ENCODE data around the gene EIF4E1B. TPM values are rescaled to one million over a fixed set of nuclear protein-coding genes. Genes with fewer than 3 reads are reported as not detected.

EIF4E1B gene
- total and polyA plus RNA-seq, 2 experiments from 2014 or later = 0.17 TPM; not detected in 1

DNA sequence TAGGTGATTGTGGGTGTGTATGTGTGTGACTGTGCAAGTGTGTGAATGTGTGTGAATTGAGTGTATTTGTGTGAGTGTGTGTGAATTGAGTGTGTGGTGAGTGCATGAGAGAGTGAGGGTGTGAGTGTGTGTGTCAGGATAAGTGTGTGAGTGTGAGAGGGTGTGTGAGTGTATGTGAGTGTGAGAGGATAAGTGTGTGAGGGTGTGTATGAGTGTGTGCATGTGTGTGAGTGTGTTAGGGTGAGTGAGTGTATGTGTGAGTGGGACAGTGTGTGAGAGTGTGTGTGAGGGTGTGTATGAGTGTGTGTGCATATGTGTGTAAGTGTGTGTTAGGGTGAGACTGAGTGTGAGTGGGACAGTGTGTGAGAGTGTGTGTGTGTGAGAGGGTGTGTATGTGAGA, 42.2 kb upstream of the EIF4E1B start:
- H3K36me3 Mint-ChIP-seq (ENCODE audit: low read depth) = peaks cover 3% of the 10 kb centered on the region; the same call in 2 of the 3 replicates
- Histone ChIP-seq H3K27ac (ENCODE audit: low read depth) (no peak overlapping the region), H3K4me2 (no peak overlapping the region), H4K20me1 (replicated peaks; ENCODE audit: insufficient read depth) (no peaks in the 10 kb centered on the region), H2AFZ (no peak overlapping the region), H3K27me3 (ENCODE audit: insufficient read depth) (no peaks in the 10 kb centered on the region), H3K79me2 (replicated peaks; ENCODE audit: insufficient read depth) (no peaks in the 10 kb centered on the region), H3K36me3 (ENCODE audit: insufficient read depth) (no peaks in the 10 kb centered on the region; the same call in 1 of the 2 replicates), H3K4me3 (no peak overlapping the region), H3K4me1 (ENCODE audit: insufficient read depth) (no peaks in the 10 kb centered on the region), H3F3A (replicated peaks; ENCODE audit: low read depth) (peaks cover 3% of the 10 kb centered on the region; the same call in 1 of the 2 replicates), H3K9me2 (ENCODE audit: insufficient read depth) (peaks cover 9% of the 10 kb centered on the region)
- no peak overlapping the region for H3K27ac Mint-ChIP-seq
- H3K4me3 Mint-ChIP-seq = no peak overlapping the region
- no peak for TF ChIP-seq STAT1 (IDR thresholded peaks at IDR 0.05; ENCODE audit: unreplicated experiment)
- TF ChIP-seq ZNF331 (CRISPR knock-in tag; IDR thresholded peaks at IDR 0.05; ENCODE audit: low read depth) = no peak
- TF ChIP-seq, protein P1, sequence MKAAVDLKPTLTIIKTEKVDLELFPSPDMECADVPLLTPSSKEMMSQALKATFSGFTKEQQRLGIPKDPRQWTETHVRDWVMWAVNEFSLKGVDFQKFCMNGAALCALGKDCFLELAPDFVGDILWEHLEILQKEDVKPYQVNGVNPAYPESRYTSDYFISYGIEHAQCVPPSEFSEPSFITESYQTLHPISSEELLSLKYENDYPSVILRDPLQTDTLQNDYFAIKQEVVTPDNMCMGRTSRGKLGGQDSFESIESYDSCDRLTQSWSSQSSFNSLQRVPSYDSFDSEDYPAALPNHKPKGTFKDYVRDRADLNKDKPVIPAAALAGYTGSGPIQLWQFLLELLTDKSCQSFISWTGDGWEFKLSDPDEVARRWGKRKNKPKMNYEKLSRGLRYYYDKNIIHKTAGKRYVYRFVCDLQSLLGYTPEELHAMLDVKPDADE (IDR thresholded peaks at IDR 0.05) = no peak
- TF ChIP-seq ZNF114 (CRISPR knock-in tag; IDR thresholded peaks at IDR 0.05) = no peak
- TF ChIP-seq JUNB (IDR thresholded peaks at IDR 0.05; ENCODE audit: unreplicated experiment) = no peak
- DNase-seq (ENCODE audit: low spot score) (no peak), ATAC-seq (no peak)
- peaks cover 32% of the 10 kb centered on the region for H3K9me3 Mint-ChIP-seq
- H3K27me3 Mint-ChIP-seq (ENCODE audit: insufficient read depth, low read depth, poor library complexity) = peaks cover 17% of the 10 kb centered on the region
- no peaks in the 10 kb centered on the region; the same call in 2 of the 3 replicates for H3K4me1 Mint-ChIP-seq

DNA sequence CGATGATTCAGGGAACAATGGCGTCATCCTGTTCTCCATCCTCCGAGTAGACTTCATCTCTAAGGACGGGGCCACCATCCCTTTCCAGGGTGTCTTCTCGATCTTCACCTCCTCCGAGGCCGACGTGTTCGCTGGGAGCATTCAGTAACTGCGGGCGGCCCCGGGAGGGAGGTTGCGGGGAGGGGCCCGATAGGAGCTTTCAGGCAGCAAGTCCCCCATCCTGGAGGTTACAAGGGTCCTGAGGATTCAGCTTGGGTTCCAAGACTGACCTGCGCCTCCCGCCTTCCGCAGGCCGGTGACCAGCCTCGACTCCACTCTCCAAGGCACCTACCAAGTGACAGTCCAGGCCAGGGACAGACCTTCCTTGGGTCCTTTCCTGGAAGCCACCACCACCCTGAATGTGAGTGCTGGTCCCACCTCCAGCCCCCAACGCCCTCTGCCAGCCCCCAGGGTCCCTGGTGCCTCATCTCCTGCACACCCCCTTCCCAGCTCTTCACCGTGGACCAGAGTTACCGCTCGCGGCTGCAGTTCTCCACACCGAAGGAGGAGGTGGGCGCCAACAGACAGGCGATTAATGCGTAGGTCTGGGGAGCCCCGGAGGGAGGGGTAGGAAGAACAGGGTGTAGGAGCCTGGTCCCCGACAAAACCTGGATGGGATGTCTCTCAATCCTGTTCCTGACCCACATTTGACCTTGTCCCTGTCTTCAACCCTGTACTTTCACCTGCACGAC, 41.3 kb upstream of the EIF4E1B start:
- H3K36me3 ChIP-seq (ENCODE audit: insufficient read depth) = no peaks in the 10 kb centered on the region; the same call in 1 of the 2 replicates
- no peaks in the 10 kb centered on the region for H4K20me1 ChIP-seq (replicated peaks; ENCODE audit: insufficient read depth)
- H3K36me3 Mint-ChIP-seq (ENCODE audit: low read depth) = peaks cover 3% of the 10 kb centered on the region; the same call in 2 of the 3 replicates
- TF ChIP-seq ZNF114 (CRISPR knock-in tag; IDR thresholded peaks at IDR 0.05) = no peak
- TF ChIP-seq EZH2 (IDR thresholded peaks at IDR 0.05; ENCODE audit: low read depth, unreplicated experiment) = no peak
- no peak for TF ChIP-seq CTCF (conservative IDR thresholded peaks at IDR 0.05; ENCODE audit: low read depth in 2 of 2)
- no peak for TF ChIP-seq ZNF331 (CRISPR knock-in tag; IDR thresholded peaks at IDR 0.05; ENCODE audit: low read depth)
- no peak for TF ChIP-seq JUNB (IDR thresholded peaks at IDR 0.05; ENCODE audit: unreplicated experiment)
- no peak for TF ChIP-seq POLR2AphosphoS5 (IDR thresholded peaks at IDR 0.05; ENCODE audit: low read depth)
- no peak for TF ChIP-seq STAT1 (IDR thresholded peaks at IDR 0.05; ENCODE audit: unreplicated experiment)
- TF ChIP-seq, protein P2, sequence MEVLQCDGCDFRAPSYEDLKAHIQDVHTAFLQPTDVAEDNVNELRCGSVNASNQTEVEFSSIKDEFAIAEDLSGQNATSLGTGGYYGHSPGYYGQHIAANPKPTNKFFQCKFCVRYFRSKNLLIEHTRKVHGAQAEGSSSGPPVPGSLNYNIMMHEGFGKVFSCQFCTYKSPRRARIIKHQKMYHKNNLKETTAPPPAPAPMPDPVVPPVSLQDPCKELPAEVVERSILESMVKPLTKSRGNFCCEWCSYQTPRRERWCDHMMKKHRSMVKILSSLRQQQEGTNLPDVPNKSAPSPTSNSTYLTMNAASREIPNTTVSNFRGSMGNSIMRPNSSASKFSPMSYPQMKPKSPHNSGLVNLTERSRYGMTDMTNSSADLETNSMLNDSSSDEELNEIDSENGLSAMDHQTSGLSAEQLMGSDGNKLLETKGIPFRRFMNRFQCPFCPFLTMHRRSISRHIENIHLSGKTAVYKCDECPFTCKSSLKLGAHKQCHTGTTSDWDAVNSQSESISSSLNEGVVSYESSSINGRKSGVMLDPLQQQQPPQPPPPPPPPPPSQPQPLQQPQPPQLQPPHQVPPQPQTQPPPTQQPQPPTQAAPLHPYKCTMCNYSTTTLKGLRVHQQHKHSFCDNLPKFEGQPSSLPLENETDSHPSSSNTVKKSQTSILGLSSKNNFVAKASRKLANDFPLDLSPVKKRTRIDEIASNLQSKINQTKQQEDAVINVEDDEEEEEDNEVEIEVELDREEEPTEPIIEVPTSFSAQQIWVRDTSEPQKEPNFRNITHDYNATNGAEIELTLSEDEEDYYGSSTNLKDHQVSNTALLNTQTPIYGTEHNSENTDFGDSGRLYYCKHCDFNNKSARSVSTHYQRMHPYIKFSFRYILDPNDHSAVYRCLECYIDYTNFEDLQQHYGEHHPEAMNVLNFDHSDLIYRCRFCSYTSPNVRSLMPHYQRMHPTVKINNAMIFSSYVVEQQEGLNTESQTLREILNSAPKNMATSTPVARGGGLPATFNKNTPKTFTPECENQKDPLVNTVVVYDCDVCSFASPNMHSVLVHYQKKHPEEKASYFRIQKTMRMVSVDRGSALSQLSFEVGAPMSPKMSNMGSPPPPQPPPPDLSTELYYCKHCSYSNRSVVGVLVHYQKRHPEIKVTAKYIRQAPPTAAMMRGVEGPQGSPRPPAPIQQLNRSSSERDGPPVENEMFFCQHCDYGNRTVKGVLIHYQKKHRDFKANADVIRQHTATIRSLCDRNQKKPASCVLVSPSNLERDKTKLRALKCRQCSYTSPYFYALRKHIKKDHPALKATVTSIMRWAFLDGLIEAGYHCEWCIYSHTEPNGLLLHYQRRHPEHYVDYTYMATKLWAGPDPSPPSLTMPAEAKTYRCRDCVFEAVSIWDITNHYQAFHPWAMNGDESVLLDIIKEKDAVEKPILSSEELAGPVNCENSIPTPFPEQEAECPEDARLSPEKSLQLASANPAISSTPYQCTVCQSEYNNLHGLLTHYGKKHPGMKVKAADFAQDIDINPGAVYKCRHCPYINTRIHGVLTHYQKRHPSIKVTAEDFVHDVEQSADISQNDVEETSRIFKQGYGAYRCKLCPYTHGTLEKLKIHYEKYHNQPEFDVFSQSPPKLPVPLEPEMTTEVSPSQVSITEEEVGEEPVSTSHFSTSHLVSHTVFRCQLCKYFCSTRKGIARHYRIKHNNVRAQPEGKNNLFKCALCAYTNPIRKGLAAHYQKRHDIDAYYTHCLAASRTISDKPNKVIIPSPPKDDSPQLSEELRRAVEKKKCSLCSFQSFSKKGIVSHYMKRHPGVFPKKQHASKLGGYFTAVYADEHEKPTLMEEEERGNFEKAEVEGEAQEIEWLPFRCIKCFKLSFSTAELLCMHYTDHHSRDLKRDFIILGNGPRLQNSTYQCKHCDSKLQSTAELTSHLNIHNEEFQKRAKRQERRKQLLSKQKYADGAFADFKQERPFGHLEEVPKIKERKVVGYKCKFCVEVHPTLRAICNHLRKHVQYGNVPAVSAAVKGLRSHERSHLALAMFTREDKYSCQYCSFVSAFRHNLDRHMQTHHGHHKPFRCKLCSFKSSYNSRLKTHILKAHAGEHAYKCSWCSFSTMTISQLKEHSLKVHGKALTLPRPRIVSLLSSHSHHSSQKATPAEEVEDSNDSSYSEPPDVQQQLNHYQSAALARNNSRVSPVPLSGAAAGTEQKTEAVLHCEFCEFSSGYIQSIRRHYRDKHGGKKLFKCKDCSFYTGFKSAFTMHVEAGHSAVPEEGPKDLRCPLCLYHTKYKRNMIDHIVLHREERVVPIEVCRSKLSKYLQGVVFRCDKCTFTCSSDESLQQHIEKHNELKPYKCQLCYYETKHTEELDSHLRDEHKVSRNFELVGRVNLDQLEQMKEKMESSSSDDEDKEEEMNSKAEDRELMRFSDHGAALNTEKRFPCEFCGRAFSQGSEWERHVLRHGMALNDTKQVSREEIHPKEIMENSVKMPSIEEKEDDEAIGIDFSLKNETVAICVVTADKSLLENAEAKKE (CRISPR knock-in tag; IDR thresholded peaks at IDR 0.05) = no peak
- TF ChIP-seq, protein P1 (IDR thresholded peaks at IDR 0.05) = no peak
- H3K27me3 ChIP-seq (ENCODE audit: insufficient read depth) = no peaks in the 10 kb centered on the region
- H3K27ac Mint-ChIP-seq = no peak overlapping the region
- H3F3A ChIP-seq (replicated peaks; ENCODE audit: low read depth) = peaks cover 3% of the 10 kb centered on the region; the same call in 1 of the 2 replicates
- no peaks in the 10 kb centered on the region for H3K4me1 ChIP-seq (ENCODE audit: insufficient read depth)
- no peak overlapping the region; the same call in 2 of the 3 replicates for H3K4me3 Mint-ChIP-seq
- H3K79me2 ChIP-seq (replicated peaks; ENCODE audit: insufficient read depth) = no peaks in the 10 kb centered on the region
- H3K9me3 Mint-ChIP-seq = peaks cover 23% of the 10 kb centered on the region
- H3K4me1 Mint-ChIP-seq = no peaks in the 10 kb centered on the region; the same call in 2 of the 3 replicates
- DNase-seq (ENCODE audit: low spot score) (no peak), ATAC-seq (no peak)
- peaks cover 9% of the 10 kb centered on the region for H3K9me2 ChIP-seq (ENCODE audit: insufficient read depth)
- no peak overlapping the region for H3K4me3 ChIP-seq
- no peak overlapping the region for H3K4me2 ChIP-seq
- no peak overlapping the region for H2AFZ ChIP-seq
- no peak overlapping the region for H3K27ac ChIP-seq (ENCODE audit: low read depth)
- H3K27me3 Mint-ChIP-seq (ENCODE audit: insufficient read depth, low read depth, poor library complexity) = peaks cover 12% of the 10 kb centered on the region
